K562 (cell line): ENCODE data around the gene CD40. TPM values are rescaled to one million over a fixed set of nuclear protein-coding genes. Genes with fewer than 3 reads are reported as not detected.

Experiments used
- ARID1B ChIP-seq: fragments of 450-650 bp; IDR thresholded peaks from 2 replicates; pipeline ENCODE4 v1.6.1; 2016; ENCODE audit warnings: antibody characterized with exemption, mild to moderate bottlenecking, inconsistent platforms
- ATF1 ChIP-seq, 2 experiments: fragments of 450-650 bp in 1 of 2; IDR thresholded peaks; 2 replicates each; pipeline ENCODE4 v1.6.1; 2016; ENCODE audit warnings: missing compliant biosample characterization in 1 of 2, missing genetic modification characterization in 1 of 2
- CEBPG ChIP-seq, 3 experiments: fragments of 200-800 bp in 1 of 3; sonication (Bioruptor generic) in 1 of 3; sonication (generic) in 1 of 3; formaldehyde crosslinking in 1 of 3; IDR thresholded peaks in 2 of 3; conservative IDR thresholded peaks in 1 of 3; 2 replicates each; pipeline versions ENCODE4 v1.6.1 to v1.8.0; 2016 to 2022; ENCODE audit warnings: missing compliant biosample characterization in 2 of 3, missing genetic modification characterization in 2 of 3, mild to moderate bottlenecking in 1 of 3, missing genetic modification reagents in 1 of 3
- COPS2 ChIP-seq: fragments of 450-650 bp; conservative IDR thresholded peaks from 2 replicates; pipeline ENCODE4 v1.6.1; 2016; ENCODE audit warnings: mild to moderate bottlenecking, moderate library complexity
- ETS1 ChIP-seq: conservative IDR thresholded peaks from 2 replicates; pipeline ENCODE4 v1.6.1; 2011; ENCODE audit warnings: low read depth, mild to moderate bottlenecking, low read length; ENCODE audit not compliant: control insufficient read depth
- MAZ ChIP-seq, 2 experiments: fragments of 450-650 bp in 1 of 2; sonication (generic) in 1 of 2; formaldehyde crosslinking; IDR thresholded peaks in 1 of 2; conservative IDR thresholded peaks in 1 of 2; 2 replicates each; pipeline versions ENCODE4 v1.4.0 to v1.5.0; 2020; ENCODE audit warnings: mild to moderate bottlenecking in 1 of 2, missing genetic modification reagents in 1 of 2
- MEIS2 ChIP-seq: fragments of 450-650 bp; IDR thresholded peaks from 2 replicates; pipeline ENCODE4 v1.6.1; 2014; ENCODE audit warnings: mild to moderate bottlenecking; ENCODE audit not compliant: partially characterized antibody
- PYGO2 ChIP-seq: fragments of 450-650 bp; IDR thresholded peaks from 2 replicates; pipeline ENCODE4 v1.6.1; 2016; ENCODE audit warnings: mild to moderate bottlenecking, missing genetic modification characterization, moderate library complexity, missing compliant biosample characterization
- SAP30 ChIP-seq: fragments of 200-600 bp; sonication (generic); IDR thresholded peaks from 2 replicates; pipeline ENCODE4 v1.6.1; 2012; ENCODE audit warnings: borderline replicate concordance, low read depth, mild to moderate bottlenecking, moderate library complexity, low read length, control low read depth, inconsistent platforms; ENCODE audit not compliant: insufficient read depth, poor library complexity, severe bottlenecking
- SOX6 ChIP-seq: fragments of 450-650 bp; IDR thresholded peaks from 2 replicates; pipeline ENCODE4 v1.6.1; 2014; ENCODE audit warnings: mild to moderate bottlenecking
- TEAD2 ChIP-seq: fragments of 450-650 bp; IDR thresholded peaks from 2 replicates; pipeline ENCODE4 v1.6.1; 2016; ENCODE audit warnings: missing genetic modification characterization, control low read depth, missing compliant biosample characterization
- TFE3 ChIP-seq: fragments of 450-650 bp; formaldehyde crosslinking; IDR thresholded peaks from 2 replicates; pipeline ENCODE4 v1.4.0; 2020; ENCODE audit warnings: mild to moderate bottlenecking, mixed read lengths
- ZBTB2 ChIP-seq: fragments of 450-650 bp; IDR thresholded peaks from 2 replicates; pipeline ENCODE4 v1.6.1; 2016; ENCODE audit warnings: antibody characterized with exemption
- ZFP91 ChIP-seq: sonication (generic); formaldehyde crosslinking; IDR thresholded peaks from 2 replicates; pipeline ENCODE4 v1.8.0; 2022; ENCODE audit warnings: mild to moderate bottlenecking, missing genetic modification reagents
- ZNF143 ChIP-seq: sonication (generic); formaldehyde crosslinking; IDR thresholded peaks from 2 replicates; pipeline ENCODE4 v1.9.0; 2022; ENCODE audit warnings: mild to moderate bottlenecking, missing genetic modification reagents
- ZNF24 ChIP-seq: fragments of 450-650 bp; IDR thresholded peaks from 2 replicates; pipeline ENCODE4 v1.6.1; 2016
- ZNF384 ChIP-seq: IDR thresholded peaks from 2 replicates; pipeline ENCODE4 v1.6.1; 2012; ENCODE audit warnings: low read depth, low read length, improper control_type of control experiment
- polyA plus RNA-seq, 8 experiments: library from polyadenylated mRNA; depleted of rRNA in 4 of 8; stranded (reverse) in 5 of 8; unstranded in 3 of 8; fragments of >200 nt; fragmentation: Nextera tagmentation in 2 of 8; fragmentation: Illumina TruSeq in 1 of 8; extraction: Ambion mirVana in 2 of 8; extraction: Trizol in 1 of 8; gene quantifications; 2 replicates each; pipeline versions ENCODE4 v1.2.1 to v1.2.3, GENCODE V29; 2011 to 2014; ENCODE audit warnings: inconsistent platforms in 1 of 8, missing spikeins in 1 of 8
- total RNA-seq, 7 experiments: library from RNA; depleted of rRNA in 6 of 7; stranded (reverse); fragments of >200 nt in 6 of 7; fragmentation: Illumina TruSeq in 2 of 7; extraction: Trizol in 2 of 7; gene quantifications; 2 replicates each; pipeline versions ENCODE4 v1.2.1 to v1.2.3, GENCODE V29; 2011 to 2021; ENCODE audit warnings: low replicate concordance in 1 of 7
- TF ChIP-seq, protein P1 (sequence below): fragments of 250-450 bp; sonication (Bioruptor Pico); IDR thresholded peaks from 2 replicates; pipeline ENCODE4 v1.6.1; 2021; ENCODE audit warnings: mild to moderate bottlenecking

CD40 gene
- total and polyA plus RNA-seq, 9 of the 15 experiments (the other 6 are each of a cell fraction or from before 2014, with no cell fraction given): 0.76 to 3.7 (median 1.6) TPM

GRCh38 chr20:46085179-46085851, 32.8 kb upstream of the CD40 start (continued):
- no peak for TF ChIP-seq TEAD2
- TF ChIP-seq, protein P1, sequence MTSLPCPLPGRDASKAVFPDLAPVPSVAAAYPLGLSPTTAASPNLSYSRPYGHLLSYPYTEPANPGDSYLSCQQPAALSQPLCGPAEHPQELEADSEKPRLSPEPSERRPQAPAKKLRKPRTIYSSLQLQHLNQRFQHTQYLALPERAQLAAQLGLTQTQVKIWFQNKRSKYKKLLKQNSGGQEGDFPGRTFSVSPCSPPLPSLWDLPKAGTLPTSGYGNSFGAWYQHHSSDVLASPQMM: no peak
- TF ChIP-seq TFE3 (CRISPR knock-in tag): no peak
- peak; percentile 75 for TF ChIP-seq ARID1B
- no peak for TF ChIP-seq COPS2
- TF ChIP-seq ZFP91 (CRISPR knock-in tag): no peak
- 0 out of 2 replicates have a peak, but pooled peaks have one; percentile 42 for TF ChIP-seq SOX6
- no peak for TF ChIP-seq ZNF143 (CRISPR knock-in tag)
- no peak for TF ChIP-seq MAZ (CRISPR knock-in tag; conservative IDR thresholded peaks at IDR 0.05 in 1 of 2, IDR thresholded peaks at IDR 0.05 in 1 of 2)
- TF ChIP-seq ZNF24: no peak
- TF ChIP-seq PYGO2: no peak
- no peak for TF ChIP-seq CEBPG (CRISPR knock-in tag; IDR thresholded peaks at IDR 0.05)
- 0 out of 4 replicates have a peak, but pooled peaks of 1 of the 2 experiments have one; percentile 15 for TF ChIP-seq CEBPG (tag; conservative IDR thresholded peaks at IDR 0.05 in 1 of 2, IDR thresholded peaks at IDR 0.05 in 1 of 2)
- no peak for TF ChIP-seq MEIS2
- no peak for TF ChIP-seq SAP30
- no peak for TF ChIP-seq ATF1 (CRISPR knock-in tag; IDR thresholded peaks at IDR 0.05)
- TF ChIP-seq ATF1 (tag; IDR thresholded peaks at IDR 0.05): no peak
- TF ChIP-seq ZNF384: peak; percentile 57; the same call in 1 of the 2 replicates
- no peak for TF ChIP-seq ZBTB2
- no peak for TF ChIP-seq ETS1
